ENCODE results near the gene XIST. TPM values are rescaled to one million over a fixed set of nuclear protein-coding genes. Genes with fewer than 3 reads are reported as not detected.

XIST gene
- total and polyA plus RNA-seq, 10 of the 15 experiments (the other 5 are each of a cell fraction or from before 2014, with no cell fraction given) = 39.1 to 787 (median 91.3) TPM

DNA sequence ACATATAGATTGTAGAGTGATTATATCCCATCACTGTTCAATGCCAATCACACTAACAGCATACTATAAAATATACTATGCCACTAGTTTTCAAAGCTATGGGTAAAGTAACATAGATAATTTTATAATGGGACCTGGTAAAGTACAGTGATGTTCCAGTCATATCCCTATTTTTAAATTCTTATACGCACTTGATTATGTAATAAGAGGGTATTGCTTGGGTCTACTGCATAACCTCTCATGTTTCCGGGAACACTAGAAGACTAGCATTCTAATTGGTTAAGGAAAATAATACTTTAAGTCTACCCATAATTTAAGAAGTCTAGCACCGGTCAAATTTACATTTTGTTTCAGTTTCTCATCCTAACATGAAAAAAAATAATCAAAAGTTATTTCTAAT is 14.4 kb downstream of the XIST start:
- peaks cover 45% of the 10 kb centered on the region for H3K79me2 ChIP-seq (ENCODE audit: control insufficient read depth, insufficient read depth, low read length)
- no peaks in the 10 kb centered on the region for H3K9me3 ChIP-seq (replicated peaks; ENCODE audit: control insufficient read depth, insufficient read depth, low read length)
- ATAC-seq (no peak), FAIRE-seq (no peak), DNase-seq (ENCODE audit: low read depth, low spot score) (no peak)
- no peak overlapping the region for H3K4me2 ChIP-seq (ENCODE audit: control insufficient read depth, insufficient read depth)
- in situ Hi-C loops (cut with MboI) (no loop called here), intact Hi-C loops (cut with micrococcal nuclease; ENCODE audit: unreplicated experiment) (no loop called here)
- BruUV-seq (replicated peaks) = no TSS peak
- RAD21 ChIA-PET (ENCODE audit: unreplicated experiment) = no interaction called here
- no peaks in the 10 kb centered on the region for H3K36me3 ChIP-seq (ENCODE audit: control insufficient read depth in 2 of 2, insufficient read depth in 2 of 2, low read length in 1 of 2)
- no peak overlapping the region for H3K9ac ChIP-seq (ENCODE audit: control insufficient read depth, insufficient read depth, low read length)
- no peak overlapping the region for H3K27ac ChIP-seq (ENCODE audit: control insufficient read depth, insufficient read depth)
- SMC1A ChIA-PET (ENCODE audit: uncharacterized antibody, unreplicated experiment) = interaction anchor here (0.6 to 3.7 kb wide), 4 partner anchors 8 to 19 kb away, joined by 3 to 14 read pairs (median 6); no protein-coding TSS in a partner anchor
- no peak overlapping the region for H2AFZ ChIP-seq (ENCODE audit: control insufficient read depth, low read depth, low read length)
- no peaks in the 10 kb centered on the region for H3K4me1 ChIP-seq (ENCODE audit: control insufficient read depth, insufficient read depth, low read length)
- H3K4me3 ChIP-seq = no peak overlapping the region
- H3K27me3 ChIP-seq (replicated peaks in 1 of 2; ENCODE audit: control insufficient read depth in 2 of 2, insufficient read depth in 2 of 2, low read length in 1 of 2) = no peaks in the 10 kb centered on the region
- CTCF ChIA-PET = interaction anchor here (1.2 to 1.9 kb wide), 4 partner anchors 12 to 18 kb away, joined by 4 to 8 read pairs (median 6); no protein-coding TSS in a partner anchor
- WGBS (ENCODE audit: insufficient coverage, insufficient replicate concordance, low lambda C conversion rate, missing lambda C conversion rate) = 82% methylated on average over 3 of the region's 3 CpGs
- H4K20me1 ChIP-seq (ENCODE audit: control insufficient read depth, insufficient read depth) = no peaks in the 10 kb centered on the region
- POLR2A ChIA-PET = interaction anchor here (0.7 kb wide), 1 partner anchor 12 kb away, joined by 3 read pairs; no protein-coding TSS in a partner anchor
- TF ChIP-seq POLR2A (IDR thresholded peaks at IDR 0.05; ENCODE audit: low read depth, low read length) = no peak
- TF ChIP-seq ELK1 (IDR thresholded peaks at IDR 0.05; ENCODE audit: low read depth, low read length) = no peak
- TF ChIP-seq, protein P1, sequence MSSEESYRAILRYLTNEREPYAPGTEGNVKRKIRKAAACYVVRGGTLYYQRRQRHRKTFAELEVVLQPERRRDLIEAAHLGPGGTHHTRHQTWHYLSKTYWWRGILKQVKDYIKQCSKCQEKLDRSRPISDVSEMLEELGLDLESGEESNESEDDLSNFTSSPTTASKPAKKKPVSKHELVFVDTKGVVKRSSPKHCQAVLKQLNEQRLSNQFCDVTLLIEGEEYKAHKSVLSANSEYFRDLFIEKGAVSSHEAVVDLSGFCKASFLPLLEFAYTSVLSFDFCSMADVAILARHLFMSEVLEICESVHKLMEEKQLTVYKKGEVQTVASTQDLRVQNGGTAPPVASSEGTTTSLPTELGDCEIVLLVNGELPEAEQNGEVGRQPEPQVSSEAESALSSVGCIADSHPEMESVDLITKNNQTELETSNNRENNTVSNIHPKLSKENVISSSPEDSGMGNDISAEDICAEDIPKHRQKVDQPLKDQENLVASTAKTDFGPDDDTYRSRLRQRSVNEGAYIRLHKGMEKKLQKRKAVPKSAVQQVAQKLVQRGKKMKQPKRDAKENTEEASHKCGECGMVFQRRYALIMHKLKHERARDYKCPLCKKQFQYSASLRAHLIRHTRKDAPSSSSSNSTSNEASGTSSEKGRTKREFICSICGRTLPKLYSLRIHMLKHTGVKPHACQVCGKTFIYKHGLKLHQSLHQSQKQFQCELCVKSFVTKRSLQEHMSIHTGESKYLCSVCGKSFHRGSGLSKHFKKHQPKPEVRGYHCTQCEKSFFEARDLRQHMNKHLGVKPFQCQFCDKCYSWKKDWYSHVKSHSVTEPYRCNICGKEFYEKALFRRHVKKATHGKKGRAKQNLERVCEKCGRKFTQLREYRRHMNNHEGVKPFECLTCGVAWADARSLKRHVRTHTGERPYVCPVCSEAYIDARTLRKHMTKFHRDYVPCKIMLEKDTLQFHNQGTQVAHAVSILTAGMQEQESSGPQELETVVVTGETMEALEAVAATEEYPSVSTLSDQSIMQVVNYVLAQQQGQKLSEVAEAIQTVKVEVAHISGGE (CRISPR knock-in tag; IDR thresholded peaks at IDR 0.05) = no peak
- TF ChIP-seq ATF7 (IDR thresholded peaks at IDR 0.05; ENCODE audit: low read depth) = no peak
- no peak for TF ChIP-seq RELA (IDR thresholded peaks at IDR 0.05; ENCODE audit: borderline replicate concordance, partially characterized antibody)
- TF ChIP-seq RAD21 (IDR thresholded peaks at IDR 0.05; ENCODE audit: insufficient read depth, low read depth, low read length) = no peak
- no peak for TF ChIP-seq CBX3 (IDR thresholded peaks at IDR 0.05; ENCODE audit: borderline replicate concordance, low read depth)
- no peak for TF ChIP-seq KAT2A (conservative IDR thresholded peaks at IDR 0.05; ENCODE audit: control insufficient read depth, low read depth, low read length)
- TF ChIP-seq YBX1 (IDR thresholded peaks at IDR 0.05) = no peak
- no peak for TF ChIP-seq POLR2AphosphoS2 (IDR thresholded peaks at IDR 0.05; ENCODE audit: low read depth, low read length)
- TF ChIP-seq, protein P2, sequence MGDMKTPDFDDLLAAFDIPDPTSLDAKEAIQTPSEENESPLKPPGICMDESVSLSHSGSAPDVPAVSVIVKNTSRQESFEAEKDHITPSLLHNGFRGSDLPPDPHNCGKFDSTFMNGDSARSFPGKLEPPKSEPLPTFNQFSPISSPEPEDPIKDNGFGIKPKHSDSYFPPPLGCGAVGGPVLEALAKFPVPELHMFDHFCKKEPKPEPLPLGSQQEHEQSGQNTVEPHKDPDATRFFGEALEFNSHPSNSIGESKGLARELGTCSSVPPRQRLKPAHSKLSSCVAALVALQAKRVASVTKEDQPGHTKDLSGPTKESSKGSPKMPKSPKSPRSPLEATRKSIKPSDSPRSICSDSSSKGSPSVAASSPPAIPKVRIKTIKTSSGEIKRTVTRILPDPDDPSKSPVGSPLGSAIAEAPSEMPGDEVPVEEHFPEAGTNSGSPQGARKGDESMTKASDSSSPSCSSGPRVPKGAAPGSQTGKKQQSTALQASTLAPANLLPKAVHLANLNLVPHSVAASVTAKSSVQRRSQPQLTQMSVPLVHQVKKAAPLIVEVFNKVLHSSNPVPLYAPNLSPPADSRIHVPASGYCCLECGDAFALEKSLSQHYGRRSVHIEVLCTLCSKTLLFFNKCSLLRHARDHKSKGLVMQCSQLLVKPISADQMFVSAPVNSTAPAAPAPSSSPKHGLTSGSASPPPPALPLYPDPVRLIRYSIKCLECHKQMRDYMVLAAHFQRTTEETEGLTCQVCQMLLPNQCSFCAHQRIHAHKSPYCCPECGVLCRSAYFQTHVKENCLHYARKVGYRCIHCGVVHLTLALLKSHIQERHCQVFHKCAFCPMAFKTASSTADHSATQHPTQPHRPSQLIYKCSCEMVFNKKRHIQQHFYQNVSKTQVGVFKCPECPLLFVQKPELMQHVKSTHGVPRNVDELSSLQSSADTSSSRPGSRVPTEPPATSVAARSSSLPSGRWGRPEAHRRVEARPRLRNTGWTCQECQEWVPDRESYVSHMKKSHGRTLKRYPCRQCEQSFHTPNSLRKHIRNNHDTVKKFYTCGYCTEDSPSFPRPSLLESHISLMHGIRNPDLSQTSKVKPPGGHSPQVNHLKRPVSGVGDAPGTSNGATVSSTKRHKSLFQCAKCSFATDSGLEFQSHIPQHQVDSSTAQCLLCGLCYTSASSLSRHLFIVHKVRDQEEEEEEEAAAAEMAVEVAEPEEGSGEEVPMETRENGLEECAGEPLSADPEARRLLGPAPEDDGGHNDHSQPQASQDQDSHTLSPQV (IDR thresholded peaks at IDR 0.05) = no peak
- no peak for TF ChIP-seq CREM (IDR thresholded peaks at IDR 0.05; ENCODE audit: low read depth)
- no peak for TF ChIP-seq MYB (IDR thresholded peaks at IDR 0.05; ENCODE audit: borderline replicate concordance, low read depth, low read length)
- no peak for TF ChIP-seq YY1 (IDR thresholded peaks at IDR 0.05; ENCODE audit: low read depth, low read length)
